Upper lobe of left lung (tissue), 4 donors: ENCODE measurements around the gene RGS17.
"Not testable (repeated sequence)": the region's sequence is repeated elsewhere in the genome, so short reads cannot be mapped to it uniquely, and the experiment has no call there.

Experiments
- CTCF ChIP-seq, 6 experiments: fragments of 450-650 bp in 4 of 6; fragments of 200-600 bp in 2 of 6; sonication (generic) in 2 of 6; IDR thresholded peaks; one replicate each; pipeline ENCODE4 v1.5.1; 2016 to 2019; ENCODE audit warnings: antibody characterized with exemption in 6 of 6
- POLR2A ChIP-seq, 4 donors: fragments of 450-650 bp; IDR thresholded peaks; one replicate each; pipeline ENCODE4 v1.5.1; 2016 to 2017; ENCODE audit warnings: antibody characterized with exemption in 4 of 4, mild to moderate bottlenecking in 2 of 4
- POLR2AphosphoS5 ChIP-seq, 2 donors: sonication (generic); formaldehyde crosslinking; IDR thresholded peaks; one replicate each; pipeline ENCODE4 v1.5.1; 2017; ENCODE audit warnings: antibody characterized with exemption in 2 of 2

- not testable (repeated sequence) for TF ChIP-seq CTCF, POLR2A, POLR2AphosphoS5 (IDR thresholded peaks at IDR 0.05)
Measured at GRCh38 chr6:153000790-153001189, 130.3 kb downstream of the RGS17 start.
